ENCODE results near the gene KCNQ1. TPM values are rescaled to one million over a fixed set of nuclear protein-coding genes. Genes with fewer than 3 reads are reported as not detected.
A peak's percentile ranks its signal among the peaks of the same experiment; 100 is the strongest.

The KCNQ1 gene
- polyA plus RNA-seq, 10 donors = 1.2 to 3.6 (median 2.4) TPM

DNA sequence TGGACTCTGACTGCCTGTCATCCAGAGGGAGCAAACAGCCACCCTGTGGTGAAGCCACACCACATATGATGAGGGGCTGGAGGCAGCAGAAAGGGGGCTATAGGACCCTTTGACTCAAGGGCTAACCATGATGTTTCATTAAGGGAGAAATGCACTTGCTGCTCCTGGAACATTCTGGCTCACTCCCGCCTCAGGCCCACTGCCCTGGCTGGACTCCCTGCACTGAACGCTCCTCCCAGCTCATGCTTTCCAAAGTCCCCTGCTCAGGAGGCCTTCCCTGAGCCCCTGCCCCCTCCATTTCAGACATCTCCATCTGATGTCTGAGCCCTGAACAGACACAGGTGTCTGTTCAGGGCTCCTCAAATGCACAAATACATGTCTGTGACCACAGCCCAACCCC lies 371.7 kb downstream of the KCNQ1 start:
- peak in 1 of 3 donors; percentile 67 for DNase-seq

DNA sequence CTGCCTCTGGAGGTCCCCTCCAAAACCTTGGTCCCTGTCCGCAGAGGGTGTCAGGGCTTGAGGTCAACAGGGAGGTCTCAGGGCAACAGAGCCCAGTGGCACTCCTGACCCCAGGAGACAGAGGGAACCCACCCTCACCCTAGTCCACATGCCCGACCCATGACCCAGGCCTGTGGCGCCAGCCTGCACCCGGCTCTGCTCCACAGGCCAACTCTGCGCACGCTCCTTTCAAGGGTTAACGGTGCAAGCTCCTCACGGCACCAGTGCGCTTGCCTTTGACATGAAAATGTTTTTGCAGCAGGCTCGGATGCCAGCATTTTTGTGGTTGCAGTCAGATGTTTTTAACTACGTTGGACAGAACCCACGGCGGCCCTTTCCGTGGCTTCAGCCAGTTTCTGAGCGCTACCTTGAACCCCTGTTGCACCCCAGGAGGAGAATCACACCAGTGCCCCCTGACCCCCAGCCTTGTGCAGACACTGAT lies 372.2 kb downstream of the KCNQ1 start:
- peak in 2 of 3 donors; percentile 46 to 79 for DNase-seq

- no peak for DNase-seq
These were observed 372.6 kb downstream of the KCNQ1 start for GRCh38 chr11:2817431-2817830.

DNA sequence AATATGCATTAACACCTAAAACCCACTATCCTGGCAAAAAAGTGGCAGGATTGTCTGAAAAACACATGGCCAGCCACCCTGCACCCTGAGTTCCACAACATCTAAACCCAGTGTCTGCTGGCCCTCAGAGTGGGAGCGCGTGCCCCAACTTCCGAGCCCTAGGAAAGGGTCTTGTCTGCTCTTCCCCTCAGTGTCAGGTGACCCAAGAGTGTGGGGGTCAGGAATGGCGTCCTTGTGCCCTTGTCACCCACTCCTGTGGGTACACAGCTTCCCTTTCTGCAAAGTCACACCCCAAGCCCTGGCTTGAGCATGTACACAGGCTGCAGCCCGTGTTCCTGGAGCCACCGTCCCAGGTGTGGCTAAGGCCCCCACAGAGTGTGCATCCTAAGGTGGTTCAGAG lies 373.2 kb downstream of the KCNQ1 start:
- no peak for DNase-seq

GRCh38 chr11:2818503-2818902 lies 373.7 kb downstream of the KCNQ1 start:
- no peak for DNase-seq

GRCh38 chr11:2819316-2819715 lies 374.5 kb downstream of the KCNQ1 start:
- no peak for DNase-seq

DNA sequence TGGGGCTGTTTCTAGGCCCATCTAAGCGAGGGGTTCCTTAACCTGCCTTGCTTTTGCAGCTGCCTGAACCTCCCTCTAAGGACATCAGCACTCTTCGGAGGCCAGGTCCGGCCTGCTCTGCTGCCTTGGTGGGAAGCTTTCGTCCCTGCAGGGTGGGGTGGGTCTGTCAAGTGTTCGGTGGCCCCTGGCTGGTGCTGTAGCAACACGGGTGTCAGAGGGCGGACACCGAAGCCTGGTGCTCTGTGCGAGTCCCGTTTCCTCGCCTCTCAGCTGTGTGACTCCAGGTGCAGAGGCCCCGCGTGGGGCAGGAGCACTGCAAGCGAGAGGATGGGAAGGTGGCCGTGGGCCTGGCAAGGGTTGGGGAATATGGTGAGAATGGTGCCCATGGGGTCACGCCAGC lies 376.2 kb downstream of the KCNQ1 start:
- DNase-seq = no peak

GRCh38 chr11:2821891-2822290 lies 377.1 kb downstream of the KCNQ1 start:
- no peak for DNase-seq

DNA sequence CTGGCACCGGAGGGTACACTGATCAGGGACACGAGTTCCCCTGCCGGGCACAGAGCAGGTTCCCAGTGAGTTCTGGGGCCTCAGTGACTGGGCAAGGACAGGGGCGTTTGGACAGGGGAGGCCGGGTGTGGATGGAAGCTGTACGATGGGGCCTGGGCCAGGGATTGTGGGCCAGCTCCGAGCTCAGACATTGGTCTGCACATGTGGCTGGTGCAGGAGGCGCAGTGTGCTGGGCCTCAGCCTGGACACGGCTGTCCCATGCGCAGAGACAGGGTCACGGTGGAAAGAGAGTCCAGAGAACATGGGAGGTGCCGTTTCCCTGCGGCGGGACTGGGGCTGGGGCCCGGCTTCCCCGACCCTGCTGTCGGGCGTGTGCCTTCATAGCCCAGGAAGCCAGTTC lies 380.0 kb downstream of the KCNQ1 start:
- peak in 1 of 3 donors; percentile 52 for DNase-seq

DNA sequence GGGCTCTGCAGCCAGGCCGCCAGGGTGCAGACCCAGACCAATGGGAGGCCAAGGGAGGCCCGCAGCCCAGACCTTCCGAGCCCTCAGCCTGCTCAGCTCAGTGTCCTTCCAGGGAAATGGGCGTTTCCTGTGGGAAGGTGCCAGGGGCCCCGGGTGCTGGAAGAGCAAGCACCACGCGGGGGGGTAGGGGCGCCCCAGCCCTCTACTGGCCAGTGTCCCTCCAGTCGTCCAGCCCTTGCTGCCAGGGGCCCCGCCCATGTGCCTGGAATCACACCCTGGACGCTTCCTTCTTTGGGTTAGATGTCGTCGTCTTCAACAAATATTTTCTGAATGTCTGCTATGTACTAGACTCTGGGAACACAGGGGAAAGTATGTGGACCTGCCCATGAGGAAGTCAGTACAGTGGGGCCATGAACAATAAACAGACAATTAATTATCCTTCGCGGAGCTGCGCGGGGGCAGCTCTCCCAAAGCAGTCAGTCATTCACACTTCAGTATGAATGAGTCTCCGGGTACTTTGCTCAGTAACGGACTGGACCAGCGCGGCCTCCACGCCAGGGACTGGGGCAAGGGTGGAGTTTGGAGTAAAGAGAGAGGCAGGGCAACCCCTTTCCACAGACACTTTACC lies 380.6 kb downstream of the KCNQ1 start:
- peak; percentile 56 to 86 (median 64) for DNase-seq

- peak; percentile 85 to 94 (median 93) for DNase-seq
These were observed 381.3 kb downstream of the KCNQ1 start for GRCh38 chr11:2825889-2826678.

GRCh38 chr11:2826679-2827056 lies 381.9 kb downstream of the KCNQ1 start:
- no peak for DNase-seq

GRCh38 chr11:2827256-2827655 lies 382.4 kb downstream of the KCNQ1 start:
- no peak for DNase-seq

GRCh38 chr11:2827792-2828191 lies 383.0 kb downstream of the KCNQ1 start:
- DNase-seq = no peak

- DNase-seq = no peak
These were observed 383.9 kb downstream of the KCNQ1 start for GRCh38 chr11:2828585-2829330.

GRCh38 chr11:2830030-2830812 lies 385.4 kb downstream of the KCNQ1 start:
- DNase-seq = no peak

DNA sequence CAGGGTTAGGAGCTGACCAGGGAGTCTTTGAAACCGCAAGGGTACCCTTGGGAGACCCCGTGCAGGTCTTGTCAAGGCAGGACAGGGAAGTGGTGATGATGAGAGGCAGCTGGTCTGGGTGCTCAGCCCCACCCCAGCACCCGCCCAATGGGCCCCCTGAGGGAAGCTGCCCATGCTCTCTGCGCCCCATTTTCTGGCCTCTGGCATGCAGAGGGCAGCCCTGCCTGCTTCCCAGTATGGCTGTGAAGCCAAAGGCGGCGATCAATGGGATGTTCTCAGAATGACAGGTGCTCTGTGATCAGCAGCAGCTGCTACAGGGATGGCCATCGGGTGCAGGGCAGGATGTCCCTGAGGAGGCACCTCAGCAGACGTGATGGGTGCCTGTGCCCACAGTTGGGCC lies 386.1 kb downstream of the KCNQ1 start:
- DNase-seq = no peak

DNA sequence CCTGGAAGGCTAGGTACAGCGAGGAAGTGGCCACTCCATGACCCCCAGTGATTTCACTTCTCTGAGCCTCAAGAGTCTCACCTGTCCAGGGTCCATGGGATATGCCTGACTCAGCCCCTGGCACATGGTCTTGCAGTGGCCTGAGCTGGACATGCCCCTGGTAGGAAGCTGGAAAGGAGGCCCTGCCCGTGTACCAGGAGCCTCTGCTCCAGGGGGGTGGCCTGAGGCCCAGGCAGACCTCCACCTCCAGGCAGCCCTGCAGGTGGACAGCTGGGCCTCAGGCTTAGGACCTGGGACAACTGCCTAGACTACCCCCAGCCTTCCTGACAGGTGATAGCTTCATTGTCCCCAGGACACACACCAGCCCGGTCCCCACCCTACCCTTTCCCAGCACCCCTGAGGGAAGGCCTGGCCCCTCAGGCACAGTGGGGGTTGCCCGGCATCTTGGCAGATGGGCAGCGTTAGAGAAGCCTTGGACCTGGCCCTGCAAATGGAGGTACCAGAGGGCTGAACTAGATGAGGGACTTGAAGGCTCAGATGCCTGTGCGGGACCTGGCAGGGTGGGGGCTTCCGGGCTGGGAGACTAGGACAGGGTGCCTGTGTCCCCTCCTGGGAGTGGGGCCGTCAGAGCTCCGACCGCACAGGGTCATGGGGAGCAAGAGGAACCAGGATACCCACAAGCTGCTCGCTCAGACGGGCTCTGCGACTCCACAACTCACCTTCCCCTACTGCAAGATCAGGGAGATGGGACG lies 387.1 kb downstream of the KCNQ1 start:
- no peak for DNase-seq

DNA sequence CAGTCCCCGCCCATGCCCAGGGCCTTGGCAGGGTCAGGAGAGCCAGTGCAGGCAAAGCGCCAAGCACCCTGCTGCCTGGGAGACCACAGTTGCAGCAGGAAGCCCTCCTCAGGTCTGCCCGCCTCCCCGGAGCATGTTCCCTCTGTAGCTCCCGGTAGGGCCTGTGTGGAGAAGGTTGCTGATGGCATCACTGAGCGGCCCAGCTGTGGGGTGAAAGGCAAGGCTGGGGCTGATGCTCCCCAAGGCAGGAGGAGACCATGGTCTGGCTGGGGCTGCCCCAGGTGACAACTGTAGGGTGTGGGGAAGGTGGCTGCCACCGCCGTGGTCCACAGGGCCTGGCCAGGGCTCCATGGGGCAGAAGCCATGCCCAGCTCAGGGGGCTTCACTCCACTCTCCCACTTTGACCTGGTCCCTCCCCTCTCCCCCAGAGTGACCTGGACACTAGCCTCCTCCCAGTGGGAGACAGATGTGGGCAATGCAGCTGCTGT lies 387.8 kb downstream of the KCNQ1 start:
- no peak for DNase-seq

DNA sequence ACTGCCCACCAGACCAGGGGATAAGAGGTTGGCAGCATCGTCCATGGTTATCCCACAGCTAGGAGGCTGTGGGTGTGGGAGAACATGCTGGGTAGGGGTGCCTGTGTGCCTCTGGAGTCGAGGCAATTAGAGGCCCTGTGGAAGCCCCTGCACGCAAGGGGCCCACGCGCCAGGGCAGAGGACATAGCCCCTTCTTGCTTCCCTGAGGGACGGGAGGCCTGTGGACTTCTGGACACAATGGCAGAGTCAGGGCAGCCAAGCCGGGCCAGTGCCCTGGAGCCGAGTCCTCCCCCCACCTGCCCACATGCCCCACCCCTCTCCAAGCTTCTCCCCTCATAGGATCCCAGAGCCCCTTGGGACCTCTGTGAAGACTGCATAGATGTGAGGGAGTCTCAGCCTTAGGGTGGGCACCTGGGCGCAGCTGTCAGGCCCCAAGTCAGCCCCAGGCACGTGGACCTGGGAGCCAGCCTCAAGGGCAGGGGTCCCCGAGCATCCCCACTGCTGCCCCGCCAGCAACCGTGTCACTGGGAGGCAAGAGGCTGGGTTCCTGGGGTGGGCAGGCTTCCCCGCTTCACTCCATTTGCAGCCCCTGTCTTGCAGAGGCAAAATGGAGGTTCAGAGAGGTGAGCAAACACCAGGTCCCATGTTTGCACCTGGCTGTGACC lies 388.4 kb downstream of the KCNQ1 start:
- no peak for DNase-seq

All from muscle of back (tissue), 11 donors.